Measurements from ENCODE around the gene ERAS. TPM values are rescaled to one million over a fixed set of nuclear protein-coding genes. Genes with fewer than 3 reads are reported as not detected.
A peak's percentile ranks its signal among the peaks of the same experiment; 100 is the strongest.
"Not testable (repeated sequence)": the region's sequence is repeated elsewhere in the genome, so short reads cannot be mapped to it uniquely, and the experiment has no call there.

Gene ERAS
- total RNA-seq, 1 donor from 2014 or later = 0.20 TPM

- no peak for DNase-seq (ENCODE audit: low read depth)
These were observed 5.0 kb downstream of the ERAS start for GRCh38 chrX:48831136-48831908.

GRCh38 chrX:48831909-48832291 lies 5.6 kb downstream of the ERAS start:
- DNase-seq (ENCODE audit: low read depth) = no peak

GRCh38 chrX:48833542-48834138 lies 7.3 kb downstream of the ERAS start:
- DNase-seq (ENCODE audit: low read depth) = no peak

- no peak for DNase-seq (ENCODE audit: low read depth)
These were observed 8.0 kb downstream of the ERAS start for GRCh38 chrX:48834383-48834709.

GRCh38 chrX:48835524-48836329 lies 9.4 kb downstream of the ERAS start, which contains the start of gene PCSK1N:
Gene PCSK1N (minus strand): TSS chrX:48835610. CDS start chrX:48835532, 78 bp downstream.
- DNase-seq (ENCODE audit: low read depth) = peak; percentile 27

GRCh38 chrX:48839686-48840085 lies 13.4 kb downstream of the ERAS start:
- DNase-seq (ENCODE audit: low read depth) = no peak

GRCh38 chrX:48848847-48849246 lies 22.5 kb downstream of the ERAS start:
- no peak for DNase-seq (ENCODE audit: low read depth)

- no peak for DNase-seq (ENCODE audit: low read depth)
These were observed 26.5 kb downstream of the ERAS start for GRCh38 chrX:48852857-48853256.

GRCh38 chrX:48853494-48853893 lies 27.2 kb downstream of the ERAS start:
- DNase-seq (ENCODE audit: low read depth) = not testable (repeated sequence)

- not testable (repeated sequence) for DNase-seq (ENCODE audit: low read depth)
These were observed 27.9 kb downstream of the ERAS start for GRCh38 chrX:48854121-48854804.

GRCh38 chrX:48854898-48855297 lies 28.6 kb downstream of the ERAS start:
- DNase-seq (ENCODE audit: low read depth) = peak; percentile 16

GRCh38 chrX:48864210-48864609 lies 37.9 kb downstream of the ERAS start:
- DNase-seq (ENCODE audit: low read depth) = peak; percentile 58

GRCh38 chrX:48872017-48872416 lies 45.7 kb downstream of the ERAS start:
- DNase-seq (ENCODE audit: low read depth) = not testable (repeated sequence)

- not testable (repeated sequence) for DNase-seq (ENCODE audit: low read depth)
These were observed 50.6 kb downstream of the ERAS start for GRCh38 chrX:48876944-48877343.

Other genes with a start within 250 kb of the ERAS start
- 119 and 212 TPM in 2 replicates for gene WDR13, start 229.0 kb upstream of the ERAS start, total RNA-seq
- gene WAS, start 142.7 kb upstream of the ERAS start, total RNA-seq = 0.30 TPM in 1 of 2 replicates, not detected in the other
- gene SUV39H1, start 129.8 kb upstream of the ERAS start, total RNA-seq = 1.9 and 4.3 TPM in 2 replicates
- not detected in 2 replicates for gene GLOD5, start 64.8 kb upstream of the ERAS start, total RNA-seq
- not detected in 2 replicates for gene GATA1, start 39.9 kb upstream of the ERAS start, total RNA-seq
- gene HDAC6, start 24.4 kb upstream of the ERAS start, total RNA-seq = 36.3 and 54.4 TPM in 2 replicates
- gene PCSK1N, start 9.1 kb downstream of the ERAS start, total RNA-seq = 2.6 and 3.6 TPM in 2 replicates
- 23.7 and 63.7 TPM in 2 replicates for gene TIMM17B, start 71.3 kb downstream of the ERAS start, total RNA-seq
- 46.8 and 60.3 TPM in 2 replicates for gene PQBP1, start 71.4 kb downstream of the ERAS start, total RNA-seq
- gene SLC35A2, start 85.1 kb downstream of the ERAS start, total RNA-seq = 24.8 and 34.1 TPM in 2 replicates
- gene PIM2, start 92.5 kb downstream of the ERAS start, total RNA-seq = 14.1 and 17.2 TPM in 2 replicates
- 37.2 and 61.6 TPM in 2 replicates for gene OTUD5, start 131.1 kb downstream of the ERAS start, total RNA-seq
- 7.1 and 14.0 TPM in 2 replicates for gene KCND1, start 145.3 kb downstream of the ERAS start, total RNA-seq
- 29.0 and 40.7 TPM in 2 replicates for gene GRIPAP1, start 175.8 kb downstream of the ERAS start, total RNA-seq
- 30.6 and 72.0 TPM in 2 replicates for gene TFE3, start 216.8 kb downstream of the ERAS start, total RNA-seq
- 1.9 and 5.5 TPM in 2 replicates for gene CCDC120, start 232.5 kb downstream of the ERAS start, total RNA-seq
- 4.3 and 9.4 TPM in 2 replicates for gene PRAF2, start 247.5 kb downstream of the ERAS start, total RNA-seq

Data from renal cortical epithelial cell (primary cell).